Measurements from ENCODE around the gene EPAS1. TPM values are rescaled to one million over a fixed set of nuclear protein-coding genes. Genes with fewer than 3 reads are reported as not detected.

Gene EPAS1
- total RNA-seq, 1 experiment from 2014 or later = 127 TPM

DNA sequence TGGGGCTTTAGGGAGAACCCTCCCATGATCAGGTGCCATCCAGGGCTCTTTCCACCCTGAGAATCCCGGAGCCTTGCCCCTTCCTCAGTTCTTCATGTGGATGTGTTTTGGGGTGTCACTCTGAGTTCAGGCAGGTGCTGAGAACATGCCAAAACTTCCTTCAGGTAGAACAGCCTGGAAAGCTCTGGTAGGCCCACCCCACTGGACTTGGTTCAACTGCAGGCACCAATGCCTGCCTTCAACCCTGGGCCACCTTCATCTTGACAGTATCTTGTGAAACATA lies 85.8 kb downstream of the EPAS1 start:
- intact Hi-C loops (cut with micrococcal nuclease; ENCODE audit: unreplicated experiment) = no loop called here

DNA sequence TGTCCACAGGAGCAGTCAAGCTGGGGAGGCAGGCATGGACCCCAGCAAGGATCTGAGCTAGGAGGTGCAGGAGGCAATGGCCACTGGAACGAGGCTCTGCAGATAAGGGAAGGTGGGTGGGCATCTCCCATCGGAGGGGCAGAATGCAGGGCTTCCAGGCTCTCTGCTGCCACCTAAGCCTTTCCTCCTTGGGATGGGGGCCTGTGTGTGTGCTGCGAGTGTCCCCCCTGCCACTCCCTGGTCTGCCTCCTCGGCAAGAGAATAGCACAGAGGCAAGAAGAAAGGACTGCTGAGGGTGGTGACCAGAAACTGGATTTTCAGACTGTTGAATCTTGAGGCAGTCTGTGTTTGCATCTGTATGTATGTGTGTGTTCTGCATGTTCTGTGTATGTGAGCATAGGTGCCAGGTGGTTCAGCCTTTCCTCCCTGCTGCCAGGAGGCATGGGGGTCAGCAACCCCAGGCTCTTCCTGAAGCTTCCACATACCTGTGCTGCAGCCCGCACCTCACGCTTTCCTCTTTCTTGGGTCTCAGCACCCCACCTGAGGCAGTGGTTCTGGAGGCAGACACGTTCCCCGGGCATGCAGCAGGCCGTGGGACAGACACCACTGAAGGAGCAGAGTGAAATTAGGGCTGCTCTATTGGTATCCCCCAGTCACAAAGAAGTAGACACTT lies 86.7 kb downstream of the EPAS1 start:
- DNase-seq = no peak
- TF ChIP-seq EZH2 (IDR thresholded peaks at IDR 0.05; ENCODE audit: low read depth) = no peak
- TF ChIP-seq, protein P1, sequence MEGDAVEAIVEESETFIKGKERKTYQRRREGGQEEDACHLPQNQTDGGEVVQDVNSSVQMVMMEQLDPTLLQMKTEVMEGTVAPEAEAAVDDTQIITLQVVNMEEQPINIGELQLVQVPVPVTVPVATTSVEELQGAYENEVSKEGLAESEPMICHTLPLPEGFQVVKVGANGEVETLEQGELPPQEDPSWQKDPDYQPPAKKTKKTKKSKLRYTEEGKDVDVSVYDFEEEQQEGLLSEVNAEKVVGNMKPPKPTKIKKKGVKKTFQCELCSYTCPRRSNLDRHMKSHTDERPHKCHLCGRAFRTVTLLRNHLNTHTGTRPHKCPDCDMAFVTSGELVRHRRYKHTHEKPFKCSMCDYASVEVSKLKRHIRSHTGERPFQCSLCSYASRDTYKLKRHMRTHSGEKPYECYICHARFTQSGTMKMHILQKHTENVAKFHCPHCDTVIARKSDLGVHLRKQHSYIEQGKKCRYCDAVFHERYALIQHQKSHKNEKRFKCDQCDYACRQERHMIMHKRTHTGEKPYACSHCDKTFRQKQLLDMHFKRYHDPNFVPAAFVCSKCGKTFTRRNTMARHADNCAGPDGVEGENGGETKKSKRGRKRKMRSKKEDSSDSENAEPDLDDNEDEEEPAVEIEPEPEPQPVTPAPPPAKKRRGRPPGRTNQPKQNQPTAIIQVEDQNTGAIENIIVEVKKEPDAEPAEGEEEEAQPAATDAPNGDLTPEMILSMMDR (conservative IDR thresholded peaks at IDR 0.05) = no peak
- ChIA-PET CTCF (interaction anchor here (0.5 kb wide), 1 partner anchor 70 kb away, joined by 13 read pairs; no protein-coding TSS in a partner anchor), POLR2A (ENCODE audit: unreplicated experiment) (interaction anchor here (0.7 kb wide), 1 partner anchor 81 kb away, joined by 3 read pairs; no protein-coding TSS in a partner anchor)
- BruUV-seq (replicated peaks) = no TSS peak
- Histone ChIP-seq H3F3A (ENCODE audit: insufficient read depth, low read depth) (peaks cover 26% of the 10 kb centered on the region; the same call in 1 of the 2 replicates), H3K36me3 (ENCODE audit: low read depth) (peaks cover 40% of the 10 kb centered on the region), H4K20me1 (ENCODE audit: insufficient read depth) (no peaks in the 10 kb centered on the region), H3K27me3 (ENCODE audit: insufficient read depth, low read depth) (no peaks in the 10 kb centered on the region), H3K9me2 (ENCODE audit: insufficient read depth) (no peaks in the 10 kb centered on the region), H3K4me3 (no peak overlapping the region), H3K4me2 (no peak overlapping the region), H3K9me3 (ENCODE audit: insufficient read depth, low read depth) (no peaks in the 10 kb centered on the region), H3K79me2 (ENCODE audit: low read depth) (no peaks in the 10 kb centered on the region), H3K27ac (no peak overlapping the region), H2AFZ (no peak overlapping the region), H3K4me1 (replicated peaks; ENCODE audit: insufficient read depth) (peaks cover 28% of the 10 kb centered on the region)
- intact Hi-C loops (cut with micrococcal nuclease; ENCODE audit: unreplicated experiment) = no loop called here

More for the DNA sequence above, 85.8 kb downstream of the EPAS1 start:
- no peaks in the 10 kb centered on the region for H3K79me2 ChIP-seq (ENCODE audit: low read depth)
- DNase-seq = no peak
- peaks cover 26% of the 10 kb centered on the region; the same call in 1 of the 2 replicates for H3F3A ChIP-seq (ENCODE audit: insufficient read depth, low read depth)
- no peaks in the 10 kb centered on the region for H3K9me3 ChIP-seq (ENCODE audit: insufficient read depth, low read depth)
- H3K27me3 ChIP-seq (ENCODE audit: insufficient read depth, low read depth) = no peaks in the 10 kb centered on the region
- peaks cover 43% of the 10 kb centered on the region for H3K36me3 ChIP-seq (ENCODE audit: low read depth)
- H2AFZ ChIP-seq = no peak overlapping the region
- no TSS peak for BruUV-seq (replicated peaks)
- no peak overlapping the region for H3K4me2 ChIP-seq
- H3K27ac ChIP-seq = peak overlapping the region; percentile 1; the same call in 1 of the 2 replicates
- ChIA-PET CTCF (no interaction called here), POLR2A (ENCODE audit: unreplicated experiment) (interaction anchor here (0.7 kb wide), 1 partner anchor 81 kb away, joined by 3 read pairs; no protein-coding TSS in a partner anchor)
- H4K20me1 ChIP-seq (ENCODE audit: insufficient read depth) = no peaks in the 10 kb centered on the region
- no peaks in the 10 kb centered on the region for H3K9me2 ChIP-seq (ENCODE audit: insufficient read depth)
- peaks cover 28% of the 10 kb centered on the region for H3K4me1 ChIP-seq (replicated peaks; ENCODE audit: insufficient read depth)
- H3K4me3 ChIP-seq = no peak overlapping the region
- TF ChIP-seq EZH2 (IDR thresholded peaks at IDR 0.05; ENCODE audit: low read depth) = no peak
- TF ChIP-seq, protein P1 (conservative IDR thresholded peaks at IDR 0.05) = no peak

DNA sequence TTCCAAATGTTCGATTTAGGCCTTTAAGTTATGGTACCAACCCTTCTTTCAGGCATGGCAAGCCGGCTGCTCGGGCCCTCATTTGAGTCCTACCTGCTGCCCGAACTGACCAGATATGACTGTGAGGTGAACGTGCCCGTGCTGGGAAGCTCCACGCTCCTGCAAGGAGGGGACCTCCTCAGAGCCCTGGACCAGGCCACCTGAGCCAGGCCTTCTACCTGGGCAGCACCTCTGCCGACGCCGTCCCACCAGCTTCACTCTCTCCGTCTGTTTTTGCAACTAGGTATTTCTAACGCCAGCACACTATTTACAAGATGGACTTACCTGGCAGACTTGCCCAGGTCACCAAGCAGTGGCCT lies 87.2 kb downstream of the EPAS1 start:
- Histone ChIP-seq H3K27me3 (ENCODE audit: insufficient read depth, low read depth) (no peaks in the 10 kb centered on the region), H3K9me2 (ENCODE audit: insufficient read depth) (no peaks in the 10 kb centered on the region), H4K20me1 (ENCODE audit: insufficient read depth) (no peaks in the 10 kb centered on the region), H3K4me1 (replicated peaks; ENCODE audit: insufficient read depth) (peaks cover 28% of the 10 kb centered on the region), H3K4me2 (no peak overlapping the region), H3K4me3 (no peak overlapping the region), H3K36me3 (ENCODE audit: low read depth) (peaks cover 36% of the 10 kb centered on the region), H3K79me2 (ENCODE audit: low read depth) (no peaks in the 10 kb centered on the region), H2AFZ (no peak overlapping the region), H3F3A (ENCODE audit: insufficient read depth, low read depth) (peaks cover 26% of the 10 kb centered on the region; the same call in 1 of the 2 replicates), H3K9me3 (ENCODE audit: insufficient read depth, low read depth) (no peaks in the 10 kb centered on the region), H3K27ac (peak overlapping the region; percentile 81; the same call in 1 of the 2 replicates)
- no peak for TF ChIP-seq EZH2 (IDR thresholded peaks at IDR 0.05; ENCODE audit: low read depth)
- TF ChIP-seq, protein P1 (conservative IDR thresholded peaks at IDR 0.05) = no peak
- POLR2A ChIA-PET (ENCODE audit: unreplicated experiment) = no interaction called here
- intact Hi-C loops (cut with micrococcal nuclease; ENCODE audit: unreplicated experiment) = no loop called here
- CTCF ChIA-PET = interaction anchor here (0.5 kb wide), 1 partner anchor 70 kb away, joined by 13 read pairs; no protein-coding TSS in a partner anchor
- no peak for DNase-seq
- BruUV-seq (replicated peaks) = no TSS peak

All from PC-9 (cell line).